Sigmoid colon (tissue), 7 donors: ENCODE measurements around the gene VPS50. TPM values are rescaled to one million over a fixed set of nuclear protein-coding genes. Genes with fewer than 3 reads are reported as not detected.

ENCODE experiments used
- DNase-seq: peaks from one replicate; pipeline ENCODE4 v3.0.0-alpha.2; 2019
- H3K27ac ChIP-seq, 4 donors: fragments of 200-600 bp; sonication (generic); one replicate each; pipeline ENCODE4 v1.5.1; 2016 to 2019; ENCODE audit warnings: mild to moderate bottlenecking in 1 of 4
- H3K27me3 ChIP-seq, 3 donors: fragments of 200-600 bp; sonication (generic); one replicate each; pipeline ENCODE4 v1.5.1; 2019; ENCODE audit warnings: mild to moderate bottlenecking in 1 of 3
- H3K36me3 ChIP-seq, 4 donors: fragments of 200-600 bp; sonication (generic); one replicate each; pipeline ENCODE4 v1.5.1; 2016 to 2019
- H3K4me1 ChIP-seq, 4 donors: fragments of 200-600 bp; sonication (generic); one replicate each; pipeline ENCODE4 v1.5.1; 2017 to 2019
- H3K4me3 ChIP-seq, 4 donors: fragments of 200-600 bp; sonication (generic); one replicate each; pipeline ENCODE4 v1.5.1; 2017 to 2019; ENCODE audit warnings: mild to moderate bottlenecking in 2 of 4, moderate library complexity in 1 of 4
- H3K9me3 ChIP-seq, 4 donors: fragments of 200-600 bp in 3 of 4; sonication (generic) in 3 of 4; one replicate each; pipeline versions ENCODE4 v1.5.1 to v1.6.1; 2013 to 2019
- EP300 ChIP-seq, 4 donors: sonication (generic); formaldehyde crosslinking; IDR thresholded peaks; one replicate each; pipeline ENCODE4 v1.6.1; 2017; ENCODE audit warnings: antibody characterized with exemption in 4 of 4
- POLR2A ChIP-seq, 2 donors: fragments of 450-650 bp; IDR thresholded peaks; one replicate each; pipeline ENCODE4 v1.6.1; 2016; ENCODE audit warnings: antibody characterized with exemption in 2 of 2, mild to moderate bottlenecking in 2 of 2, moderate library complexity in 2 of 2
- POLR2AphosphoS5 ChIP-seq, 4 donors: sonication (generic); formaldehyde crosslinking; IDR thresholded peaks; one replicate each; pipeline ENCODE4 v1.6.1; 2017; ENCODE audit warnings: antibody characterized with exemption in 4 of 4
- WGBS, 2 donors: extraction: QIAGEN DNeasy Blood & Tissue Kit; methylation state at CpG; one replicate each; pipeline ENCODE4 v1.1.7; 2013; 5-methylcytosine and 5-hydroxymethylcytosine counted together
- intact Hi-C: fragments of 100-400 bp; cut with DNase I; formaldehyde crosslinking; loops from one replicate; pipeline ENCODE4 v1.15.1; 2023
- polyA plus RNA-seq, 3 donors: library from polyadenylated mRNA; stranded (reverse); fragments of 200-250 nt; gene quantifications; one replicate each; pipeline ENCODE4 v1.2.3, GENCODE V29; 2013
- total RNA-seq, 4 donors: library from RNA; depleted of rRNA; stranded (reverse); fragments of >200 nt; gene quantifications; one replicate each; pipeline ENCODE4 v1.1.0, GENCODE V29; 2016
- TF ChIP-seq, protein P1 (sequence below), 4 experiments: fragments of 450-650 bp in 3 of 4; fragments of 200-600 bp in 1 of 4; IDR thresholded peaks; one replicate each; pipeline ENCODE4 v1.5.1; 2016 to 2019; ENCODE audit warnings: antibody characterized with exemption in 4 of 4, mild to moderate bottlenecking in 3 of 4, moderate library complexity in 2 of 4
- donor health status: healthy with polysubstance abuse.
- donor health status: Bipolar disorder and iron deficiency.
- donor health status: healthy.

The VPS50 gene
- total and polyA plus RNA-seq, 7 donors: 4.8 to 36.4 (median 21.7) TPM

DNA sequence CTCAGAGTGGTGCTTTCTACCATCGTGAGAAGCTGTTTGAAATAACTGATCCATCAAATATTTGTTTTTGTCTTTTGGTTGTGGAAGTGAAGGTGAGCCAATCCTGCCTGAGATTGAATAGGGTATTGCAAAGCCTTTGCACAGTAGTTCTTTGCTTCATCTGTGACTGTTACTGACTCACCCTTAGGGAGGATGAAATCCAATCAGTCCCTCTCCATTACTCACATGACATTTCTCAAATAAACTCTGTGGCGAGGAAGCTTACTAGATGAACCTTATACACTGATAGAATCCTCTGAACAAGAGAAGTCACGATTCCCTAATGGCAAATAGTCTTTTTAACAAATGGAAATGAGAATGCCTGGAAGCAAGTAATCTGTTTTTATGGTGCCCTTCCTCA lies 37.8 kb upstream of the VPS50 start:
- Histone ChIP-seq H3K4me1 (no peaks in the 10 kb centered on the region), H3K27me3 (no peaks in the 10 kb centered on the region), H3K36me3 (no peaks in the 10 kb centered on the region), H3K4me3 (no peak overlapping the region), H3K27ac (no peak overlapping the region), H3K9me3 (no peaks in the 10 kb centered on the region)
- intact Hi-C loops: no loop called here
- 48 to 71% methylated on average over 3 of the region's 3 CpGs for WGBS, 2 donors
- no peak for TF ChIP-seq EP300 (IDR thresholded peaks at IDR 0.05)
- TF ChIP-seq, protein P1, sequence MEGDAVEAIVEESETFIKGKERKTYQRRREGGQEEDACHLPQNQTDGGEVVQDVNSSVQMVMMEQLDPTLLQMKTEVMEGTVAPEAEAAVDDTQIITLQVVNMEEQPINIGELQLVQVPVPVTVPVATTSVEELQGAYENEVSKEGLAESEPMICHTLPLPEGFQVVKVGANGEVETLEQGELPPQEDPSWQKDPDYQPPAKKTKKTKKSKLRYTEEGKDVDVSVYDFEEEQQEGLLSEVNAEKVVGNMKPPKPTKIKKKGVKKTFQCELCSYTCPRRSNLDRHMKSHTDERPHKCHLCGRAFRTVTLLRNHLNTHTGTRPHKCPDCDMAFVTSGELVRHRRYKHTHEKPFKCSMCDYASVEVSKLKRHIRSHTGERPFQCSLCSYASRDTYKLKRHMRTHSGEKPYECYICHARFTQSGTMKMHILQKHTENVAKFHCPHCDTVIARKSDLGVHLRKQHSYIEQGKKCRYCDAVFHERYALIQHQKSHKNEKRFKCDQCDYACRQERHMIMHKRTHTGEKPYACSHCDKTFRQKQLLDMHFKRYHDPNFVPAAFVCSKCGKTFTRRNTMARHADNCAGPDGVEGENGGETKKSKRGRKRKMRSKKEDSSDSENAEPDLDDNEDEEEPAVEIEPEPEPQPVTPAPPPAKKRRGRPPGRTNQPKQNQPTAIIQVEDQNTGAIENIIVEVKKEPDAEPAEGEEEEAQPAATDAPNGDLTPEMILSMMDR (IDR thresholded peaks at IDR 0.05): no peak
- no peak for TF ChIP-seq POLR2A (IDR thresholded peaks at IDR 0.05)
- TF ChIP-seq POLR2AphosphoS5 (IDR thresholded peaks at IDR 0.05): no peak
- no peak for DNase-seq

DNA sequence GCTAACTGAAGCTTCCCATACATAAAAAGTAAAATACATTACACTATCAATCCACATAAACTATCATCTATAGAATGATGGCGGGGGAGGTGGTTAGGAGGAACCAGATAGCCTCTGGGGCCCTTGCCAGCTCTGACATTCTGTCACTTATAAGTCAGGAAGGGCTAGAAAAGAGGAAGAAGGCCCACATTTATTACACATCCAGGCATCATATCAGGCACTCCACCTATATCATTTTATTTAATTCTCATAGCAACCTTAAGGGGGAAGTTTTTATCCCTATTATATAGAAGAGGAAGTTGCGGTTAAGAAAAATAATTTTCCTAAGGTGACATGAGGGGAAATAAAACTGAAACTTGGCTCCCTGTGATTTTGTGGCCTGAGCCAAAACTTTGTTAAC lies 35.8 kb upstream of the VPS50 start:
- H3K9me3 ChIP-seq: no peaks in the 10 kb centered on the region
- no peak overlapping the region for H3K27ac ChIP-seq
- no peaks in the 10 kb centered on the region for H3K36me3 ChIP-seq
- intact Hi-C loops: loop anchor here (5.0 kb wide), 1 partner anchor 49 kb away; the partner anchor contains the start of gene SAMD9L
- no peaks in the 10 kb centered on the region for H3K4me1 ChIP-seq
- TF ChIP-seq POLR2AphosphoS5 (IDR thresholded peaks at IDR 0.05): no peak
- TF ChIP-seq, protein P1 (IDR thresholded peaks at IDR 0.05): no peak
- TF ChIP-seq POLR2A (IDR thresholded peaks at IDR 0.05): no peak
- TF ChIP-seq EP300 (IDR thresholded peaks at IDR 0.05): no peak
- no peak overlapping the region for H3K4me3 ChIP-seq
- 34 to 46% methylated on average over 2 of the region's 2 CpGs for WGBS, 2 donors
- DNase-seq: no peak
- no peaks in the 10 kb centered on the region for H3K27me3 ChIP-seq

DNA sequence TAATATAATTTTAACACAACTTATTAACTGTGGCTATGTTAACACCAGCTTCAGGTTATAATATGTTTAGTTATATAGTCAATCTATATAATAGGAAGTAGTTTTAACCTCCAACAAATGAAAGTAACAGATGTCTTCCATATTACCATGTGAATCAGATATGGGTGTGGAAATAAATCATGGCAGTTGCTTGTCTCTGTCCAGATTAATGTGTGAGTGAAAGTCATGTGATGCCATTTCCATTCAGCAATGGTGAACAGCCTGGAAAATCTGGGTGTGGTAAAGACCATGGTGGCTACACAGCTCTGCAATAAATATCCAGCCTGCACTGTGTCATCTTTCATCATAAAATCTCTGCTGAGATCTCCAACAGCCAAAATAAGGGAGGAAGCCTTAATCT lies 33.7 kb upstream of the VPS50 start:
- H3K36me3 ChIP-seq: no peaks in the 10 kb centered on the region
- TF ChIP-seq EP300 (IDR thresholded peaks at IDR 0.05) (no peak), POLR2AphosphoS5 (IDR thresholded peaks at IDR 0.05) (no peak), POLR2A (IDR thresholded peaks at IDR 0.05) (no peak)
- TF ChIP-seq, protein P1 (IDR thresholded peaks at IDR 0.05): no peak
- no peaks in the 10 kb centered on the region for H3K4me1 ChIP-seq
- no peak for DNase-seq
- no peak overlapping the region for H3K27ac ChIP-seq
- H3K4me3 ChIP-seq: no peak overlapping the region
- no peaks in the 10 kb centered on the region for H3K27me3 ChIP-seq
- intact Hi-C loops: loop anchor here (5.0 kb wide), 1 partner anchor 51 kb away; the partner anchor contains the start of gene SAMD9L
- H3K9me3 ChIP-seq: no peaks in the 10 kb centered on the region

DNA sequence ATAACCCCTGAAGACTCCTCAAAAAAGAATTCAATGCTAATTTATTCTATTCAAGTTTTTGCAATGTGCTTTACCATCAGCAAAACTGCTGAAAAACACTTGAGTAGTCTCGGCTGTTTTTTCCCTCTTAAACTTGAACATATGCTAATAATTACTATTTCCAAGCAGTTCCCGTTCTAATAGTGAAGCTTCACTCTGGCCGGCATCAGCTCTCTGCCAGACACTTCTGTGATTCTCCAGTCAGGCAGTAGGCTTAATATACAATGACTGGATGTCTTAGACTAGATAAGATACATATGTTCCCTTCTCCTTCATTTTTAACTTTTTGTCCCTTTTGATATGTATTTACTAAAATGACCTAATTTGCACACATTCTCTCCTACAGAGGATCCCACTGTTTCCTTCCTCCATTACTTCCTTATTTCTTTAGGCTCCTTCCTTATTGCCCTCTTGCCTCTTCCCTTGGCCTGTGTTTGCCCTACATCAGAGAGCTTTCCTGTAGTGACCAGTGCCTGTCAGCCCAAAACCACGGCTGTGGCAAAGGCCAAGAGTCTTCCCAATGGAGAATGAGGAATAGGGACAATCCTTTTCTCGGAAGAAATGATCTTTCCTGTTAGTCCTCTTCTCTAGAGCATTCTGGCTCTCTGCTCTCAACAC lies 29.4 kb upstream of the VPS50 start:
- Histone ChIP-seq H3K4me3 (no peak overlapping the region), H3K27ac (no peak overlapping the region), H3K9me3 (no peaks in the 10 kb centered on the region), H3K27me3 (no peaks in the 10 kb centered on the region), H3K4me1 (no peaks in the 10 kb centered on the region), H3K36me3 (no peaks in the 10 kb centered on the region)
- no peak for TF ChIP-seq POLR2AphosphoS5 (IDR thresholded peaks at IDR 0.05)
- no peak for TF ChIP-seq POLR2A (IDR thresholded peaks at IDR 0.05)
- TF ChIP-seq, protein P1 (IDR thresholded peaks at IDR 0.05): no peak
- intact Hi-C loops: no loop called here
- 60 to 66% methylated on average over 5 of the region's 5 CpGs for WGBS, 2 donors
- no peak for DNase-seq

DNA sequence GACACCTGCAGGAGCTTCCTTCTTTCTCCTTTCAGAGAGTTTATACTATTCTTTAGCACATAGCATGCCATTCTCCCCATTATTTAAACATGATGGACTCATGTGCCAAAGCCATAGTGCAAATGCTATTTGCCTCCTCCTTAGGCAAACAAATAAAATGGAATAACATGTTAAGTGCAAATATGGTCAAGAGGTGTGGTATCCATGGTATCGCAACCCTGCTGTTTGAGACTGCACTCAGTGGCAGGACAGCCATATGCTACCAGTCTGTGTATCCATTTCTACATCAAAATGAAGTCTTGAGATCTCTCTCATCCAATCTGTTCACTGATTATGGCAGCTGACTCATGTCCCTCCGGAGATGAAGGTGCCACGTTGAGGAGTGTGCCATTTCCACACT lies 28.7 kb upstream of the VPS50 start:
- Histone ChIP-seq H3K36me3 (no peaks in the 10 kb centered on the region), H3K4me3 (no peak overlapping the region), H3K4me1 (no peaks in the 10 kb centered on the region), H3K9me3 (no peaks in the 10 kb centered on the region), H3K27ac (no peak overlapping the region), H3K27me3 (no peaks in the 10 kb centered on the region)
- TF ChIP-seq, protein P1 (IDR thresholded peaks at IDR 0.05): no peak
- TF ChIP-seq POLR2A (IDR thresholded peaks at IDR 0.05) (no peak), EP300 (IDR thresholded peaks at IDR 0.05) (no peak), POLR2AphosphoS5 (IDR thresholded peaks at IDR 0.05) (peak in 1 of 4 donors; percentile 15)
- intact Hi-C loops: no loop called here
- 17 to 70% methylated on average over 3 of the region's 3 CpGs for WGBS, 2 donors
- no peak for DNase-seq
